ENCODE data around the gene SLC27A1. TPM values are rescaled to one million over a fixed set of nuclear protein-coding genes. Genes with fewer than 3 reads are reported as not detected.

SLC27A1 gene
- total and polyA plus RNA-seq, 4 donors, result 2.4 to 7.4 (median 4.0) TPM

DNA sequence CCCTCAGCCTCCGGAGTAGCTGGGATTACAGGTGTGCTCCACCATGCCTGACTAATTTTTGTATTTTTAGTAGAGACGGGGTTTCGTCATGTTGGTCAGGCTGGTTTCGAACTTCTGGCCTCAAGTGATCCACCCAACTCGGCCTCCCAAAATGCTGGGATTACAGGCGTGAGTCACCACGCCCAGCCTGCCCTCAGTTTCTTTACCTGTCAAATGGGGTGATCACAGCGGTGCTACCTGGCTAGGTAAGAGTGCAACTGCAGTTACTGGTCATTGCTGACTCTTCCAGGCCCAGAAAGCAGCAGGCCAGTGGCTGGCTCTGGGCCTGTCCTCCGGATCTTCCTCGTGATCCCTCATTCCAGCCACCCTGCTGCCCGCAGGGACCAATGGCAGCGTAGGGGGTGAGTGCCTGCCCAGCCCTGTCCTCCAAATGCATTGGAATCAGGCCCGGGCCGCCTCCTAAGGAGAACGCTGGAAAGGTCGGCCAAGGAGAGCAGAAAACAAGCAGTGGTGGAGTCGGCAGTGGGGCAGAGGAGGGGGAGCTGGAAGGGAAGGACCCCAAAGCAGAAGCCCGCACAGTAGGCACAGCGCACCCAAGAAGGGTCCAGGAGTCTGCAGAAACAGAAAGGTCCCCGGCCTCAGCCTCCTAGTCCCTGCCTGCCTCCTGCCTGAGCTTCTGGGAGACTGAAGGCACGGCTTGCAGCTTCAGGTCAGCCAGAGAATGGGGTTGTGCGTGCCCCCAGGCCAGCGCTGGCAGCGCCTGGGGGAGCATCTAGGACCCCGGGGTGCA, 1.8 kb upstream of the SLC27A1 start:
- no peaks in the 10 kb centered on the region for H3K36me3 ChIP-seq (ENCODE audit: control insufficient read depth in 4 of 4, insufficient read depth in 3 of 4, low read depth in 1 of 4, low read length in 3 of 4)
- H3K4me1 ChIP-seq (ENCODE audit: control insufficient read depth in 4 of 4, insufficient read depth in 4 of 4, low read length in 3 of 4), result peaks cover 5 to 14% (median 11%) of the 10 kb centered on the region in 4 donors
- DNase-seq (ENCODE audit: low spot score), result no peak
- WGBS, result 77% methylated on average over 25 of the region's 25 CpGs
- peak overlapping the region in 1 of 2 donors; percentile 95 for H3K27ac ChIP-seq (ENCODE audit: low read depth in 1 of 2, low read length in 2 of 2)
- H3K9ac ChIP-seq (ENCODE audit: low read depth in 1 of 2, low read length in 2 of 2), result no peak overlapping the region
- TF ChIP-seq HNF4G (IDR thresholded peaks at IDR 0.05) (no peak), JUND (IDR thresholded peaks at IDR 0.05) (no peak), FOXA1 (IDR thresholded peaks at IDR 0.05) (no peak), NR2F2 (IDR thresholded peaks at IDR 0.05) (no peak), RAD21 (IDR thresholded peaks at IDR 0.05) (no peak), GABPA (IDR thresholded peaks at IDR 0.05 in 1 of 2, conservative IDR thresholded peaks at IDR 0.05 in 1 of 2) (no peak), YY1 (IDR thresholded peaks at IDR 0.05) (no peak)
- TF ChIP-seq, protein P1, sequence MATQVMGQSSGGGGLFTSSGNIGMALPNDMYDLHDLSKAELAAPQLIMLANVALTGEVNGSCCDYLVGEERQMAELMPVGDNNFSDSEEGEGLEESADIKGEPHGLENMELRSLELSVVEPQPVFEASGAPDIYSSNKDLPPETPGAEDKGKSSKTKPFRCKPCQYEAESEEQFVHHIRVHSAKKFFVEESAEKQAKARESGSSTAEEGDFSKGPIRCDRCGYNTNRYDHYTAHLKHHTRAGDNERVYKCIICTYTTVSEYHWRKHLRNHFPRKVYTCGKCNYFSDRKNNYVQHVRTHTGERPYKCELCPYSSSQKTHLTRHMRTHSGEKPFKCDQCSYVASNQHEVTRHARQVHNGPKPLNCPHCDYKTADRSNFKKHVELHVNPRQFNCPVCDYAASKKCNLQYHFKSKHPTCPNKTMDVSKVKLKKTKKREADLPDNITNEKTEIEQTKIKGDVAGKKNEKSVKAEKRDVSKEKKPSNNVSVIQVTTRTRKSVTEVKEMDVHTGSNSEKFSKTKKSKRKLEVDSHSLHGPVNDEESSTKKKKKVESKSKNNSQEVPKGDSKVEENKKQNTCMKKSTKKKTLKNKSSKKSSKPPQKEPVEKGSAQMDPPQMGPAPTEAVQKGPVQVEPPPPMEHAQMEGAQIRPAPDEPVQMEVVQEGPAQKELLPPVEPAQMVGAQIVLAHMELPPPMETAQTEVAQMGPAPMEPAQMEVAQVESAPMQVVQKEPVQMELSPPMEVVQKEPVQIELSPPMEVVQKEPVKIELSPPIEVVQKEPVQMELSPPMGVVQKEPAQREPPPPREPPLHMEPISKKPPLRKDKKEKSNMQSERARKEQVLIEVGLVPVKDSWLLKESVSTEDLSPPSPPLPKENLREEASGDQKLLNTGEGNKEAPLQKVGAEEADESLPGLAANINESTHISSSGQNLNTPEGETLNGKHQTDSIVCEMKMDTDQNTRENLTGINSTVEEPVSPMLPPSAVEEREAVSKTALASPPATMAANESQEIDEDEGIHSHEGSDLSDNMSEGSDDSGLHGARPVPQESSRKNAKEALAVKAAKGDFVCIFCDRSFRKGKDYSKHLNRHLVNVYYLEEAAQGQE (IDR thresholded peaks at IDR 0.05), result no peak
- TF ChIP-seq, protein P2, sequence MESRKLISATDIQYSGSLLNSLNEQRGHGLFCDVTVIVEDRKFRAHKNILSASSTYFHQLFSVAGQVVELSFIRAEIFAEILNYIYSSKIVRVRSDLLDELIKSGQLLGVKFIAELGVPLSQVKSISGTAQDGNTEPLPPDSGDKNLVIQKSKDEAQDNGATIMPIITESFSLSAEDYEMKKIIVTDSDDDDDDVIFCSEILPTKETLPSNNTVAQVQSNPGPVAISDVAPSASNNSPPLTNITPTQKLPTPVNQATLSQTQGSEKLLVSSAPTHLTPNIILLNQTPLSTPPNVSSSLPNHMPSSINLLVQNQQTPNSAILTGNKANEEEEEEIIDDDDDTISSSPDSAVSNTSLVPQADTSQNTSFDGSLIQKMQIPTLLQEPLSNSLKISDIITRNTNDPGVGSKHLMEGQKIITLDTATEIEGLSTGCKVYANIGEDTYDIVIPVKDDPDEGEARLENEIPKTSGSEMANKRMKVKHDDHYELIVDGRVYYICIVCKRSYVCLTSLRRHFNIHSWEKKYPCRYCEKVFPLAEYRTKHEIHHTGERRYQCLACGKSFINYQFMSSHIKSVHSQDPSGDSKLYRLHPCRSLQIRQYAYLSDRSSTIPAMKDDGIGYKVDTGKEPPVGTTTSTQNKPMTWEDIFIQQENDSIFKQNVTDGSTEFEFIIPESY (IDR thresholded peaks at IDR 0.05), result no peak
- no peaks in the 10 kb centered on the region for H3K9me3 ChIP-seq (ENCODE audit: control insufficient read depth in 4 of 4, low read length in 3 of 4)
- no peaks in the 10 kb centered on the region for H3K27me3 ChIP-seq (ENCODE audit: control insufficient read depth in 4 of 4, insufficient read depth in 4 of 4, low read length in 3 of 4)
- no peak overlapping the region for H3K4me3 ChIP-seq (ENCODE audit: low read depth in 1 of 3, low read length in 3 of 3)

DNA sequence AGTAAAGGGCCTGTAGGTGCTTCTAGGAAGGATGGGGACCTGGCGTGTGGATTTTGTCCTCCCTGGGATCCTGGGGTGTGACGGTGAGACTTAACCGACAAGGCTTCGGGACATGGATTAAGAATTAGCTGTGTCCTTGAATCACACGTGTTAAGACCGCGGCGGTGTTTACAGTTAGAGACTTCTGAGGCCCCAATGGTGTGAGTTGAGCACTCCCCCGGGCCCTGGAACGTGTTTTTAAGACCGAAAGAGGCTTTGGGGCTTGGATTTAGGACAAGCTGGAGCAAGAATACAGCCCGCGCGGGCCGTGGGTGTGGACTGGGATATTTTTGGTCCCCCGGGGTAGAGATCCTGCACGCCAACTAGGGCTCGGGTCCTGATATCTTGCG, 1.2 kb upstream of the SLC27A1 start:
- 15% methylated on average over 19 of the region's 19 CpGs for WGBS
- no peak for DNase-seq (ENCODE audit: low spot score)
- H3K27ac ChIP-seq (ENCODE audit: low read depth in 1 of 2, low read length in 2 of 2), result peak overlapping the region; percentile 80 to 95
- no peak overlapping the region for H3K9ac ChIP-seq (ENCODE audit: low read depth in 1 of 2, low read length in 2 of 2)
- no peaks in the 10 kb centered on the region for H3K27me3 ChIP-seq (ENCODE audit: control insufficient read depth in 4 of 4, insufficient read depth in 4 of 4, low read length in 3 of 4)
- H3K36me3 ChIP-seq (ENCODE audit: control insufficient read depth in 4 of 4, insufficient read depth in 3 of 4, low read depth in 1 of 4, low read length in 3 of 4), result no peaks in the 10 kb centered on the region
- peaks cover 5 to 14% (median 11%) of the 10 kb centered on the region in 4 donors for H3K4me1 ChIP-seq (ENCODE audit: control insufficient read depth in 4 of 4, insufficient read depth in 4 of 4, low read length in 3 of 4)
- TF ChIP-seq SP1 (IDR thresholded peaks at IDR 0.05), result no peak
- TF ChIP-seq, protein P3, sequence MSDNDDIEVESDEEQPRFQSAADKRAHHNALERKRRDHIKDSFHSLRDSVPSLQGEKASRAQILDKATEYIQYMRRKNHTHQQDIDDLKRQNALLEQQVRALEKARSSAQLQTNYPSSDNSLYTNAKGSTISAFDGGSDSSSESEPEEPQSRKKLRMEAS (IDR thresholded peaks at IDR 0.05), result peak; percentile 36
- H3K9me3 ChIP-seq (ENCODE audit: control insufficient read depth in 4 of 4, low read length in 3 of 4), result no peaks in the 10 kb centered on the region
- H3K4me3 ChIP-seq (ENCODE audit: low read depth in 1 of 3, low read length in 3 of 3), result peak overlapping the region; percentile 61 to 93 (median 67)

All from liver (tissue), 9 donors.